ENCODE results near the gene SEC24D.

The SEC24D gene

GRCh38 chr4:118846979-118847378 lies 11.1 kb upstream of the SEC24D start:
- DNase-seq (ENCODE audit: low read depth), result no peak
- TF ChIP-seq CTCF (IDR thresholded peaks at IDR 0.05; ENCODE audit: control insufficient read depth, insufficient read depth, low read depth, low read length, missing control alignments), result no peak
- no peak overlapping the region for H3K4me3 ChIP-seq (ENCODE audit: control insufficient read depth, low read depth, low read length)

GRCh38 chr4:118845552-118846050 lies 9.7 kb upstream of the SEC24D start:
- TF ChIP-seq CTCF (IDR thresholded peaks at IDR 0.05; ENCODE audit: control insufficient read depth, insufficient read depth, low read depth, low read length, missing control alignments), result no peak
- no peak for DNase-seq (ENCODE audit: low read depth)
- H3K4me3 ChIP-seq (ENCODE audit: control insufficient read depth, low read depth, low read length), result no peak overlapping the region

GRCh38 chr4:118843237-118843636 lies 7.3 kb upstream of the SEC24D start:
- H3K4me3 ChIP-seq (ENCODE audit: control insufficient read depth, low read depth, low read length), result no peak overlapping the region
- no peak for TF ChIP-seq CTCF (IDR thresholded peaks at IDR 0.05; ENCODE audit: control insufficient read depth, insufficient read depth, low read depth, low read length, missing control alignments)
- no peak for DNase-seq (ENCODE audit: low read depth)

- no peak overlapping the region for H3K4me3 ChIP-seq (ENCODE audit: control insufficient read depth, low read depth, low read length)
- no peak for TF ChIP-seq CTCF (IDR thresholded peaks at IDR 0.05; ENCODE audit: control insufficient read depth, insufficient read depth, low read depth, low read length, missing control alignments)
- no peak for DNase-seq (ENCODE audit: low read depth)
These were observed 6.1 kb upstream of the SEC24D start for GRCh38 chr4:118842055-118842454.

GRCh38 chr4:118839221-118839927 lies 3.4 kb upstream of the SEC24D start:
- H3K4me3 ChIP-seq (ENCODE audit: control insufficient read depth, low read depth, low read length), result no peak overlapping the region
- no peak for DNase-seq (ENCODE audit: low read depth)
- no peak for TF ChIP-seq CTCF (IDR thresholded peaks at IDR 0.05; ENCODE audit: control insufficient read depth, insufficient read depth, low read depth, low read length, missing control alignments)

- TF ChIP-seq CTCF (IDR thresholded peaks at IDR 0.05; ENCODE audit: control insufficient read depth, insufficient read depth, low read depth, low read length, missing control alignments), result no peak
- no peak for DNase-seq (ENCODE audit: low read depth)
- H3K4me3 ChIP-seq (ENCODE audit: control insufficient read depth, low read depth, low read length), result no peak overlapping the region
These were observed 1.2 kb upstream of the SEC24D start for GRCh38 chr4:118837121-118837507.
